ENCODE results near the gene RWDD4. TPM values are rescaled to one million over a fixed set of nuclear protein-coding genes. Genes with fewer than 3 reads are reported as not detected.
"Not testable (repeated sequence)": the region's sequence is repeated elsewhere in the genome, so short reads cannot be mapped to it uniquely, and the experiment has no call there.

Gene RWDD4
- polyA plus RNA-seq, 2 of the 4 experiments (the other 2 are of a cell fraction) = 18.7 to 20.4 TPM

- CTCF ChIA-PET = no interaction called here
- H3K4me1 ChIP-seq = 0 out of 3 replicates have a peak, but pooled peaks cover 3% of the 10 kb centered on the region
- TF ChIP-seq NR3C1 (IDR thresholded peaks at IDR 0.05) (no peak), REST (IDR thresholded peaks at IDR 0.05) (no peak)
- FAIRE-seq (no peak), DNase-seq (ENCODE audit: low read depth in 1 of 2, low spot score in 1 of 2) (no peak), ATAC-seq (no peak)
- H3K4me3 ChIP-seq = no peak overlapping the region
- H3K9me3 ChIP-seq = no peaks in the 10 kb centered on the region
- POLR2A ChIA-PET = no interaction called here
- WGBS (ENCODE audit: missing lambda C conversion rate) = 75% methylated on average over 11 of the region's 11 CpGs
- H3K4me2 ChIP-seq = no peak overlapping the region
- H3K27ac ChIP-seq = no peak overlapping the region
Observed at GRCh38 chr4:183631577-183632198, 27.3 kb downstream of the RWDD4 start.

GRCh38 chr4:183627979-183628588, 30.9 kb downstream of the RWDD4 start:
- ChIA-PET POLR2A (no interaction called here), CTCF (interaction anchor here (1.0 to 1.4 kb wide), 2 partner anchors 18 to 90 kb away, joined by 3 read pairs; no protein-coding TSS in a partner anchor)
- 72% methylated on average over 7 of the region's 12 CpGs for WGBS (ENCODE audit: missing lambda C conversion rate)
- FAIRE-seq (no peak), DNase-seq (ENCODE audit: low read depth in 1 of 2, low spot score in 1 of 2) (no peak), ATAC-seq (no peak)
- Histone ChIP-seq H3K4me2 (no peak overlapping the region), H3K4me3 (no peak overlapping the region), H3K4me1 (no peaks in the 10 kb centered on the region), H3K27ac (no peak overlapping the region), H3K9me3 (no peaks in the 10 kb centered on the region)
- TF ChIP-seq FOXS1 (CRISPR knock-in tag; IDR thresholded peaks at IDR 0.05) = no peak
- TF ChIP-seq BHLHE40 (IDR thresholded peaks at IDR 0.05; ENCODE audit: low read depth, low read length) = no peak

- DNase-seq (ENCODE audit: low read depth in 1 of 2, low spot score in 1 of 2); H3K9me3 ChIP-seq; H3K4me2 ChIP-seq; H3K4me3 ChIP-seq; ATAC-seq; FAIRE-seq; H3K4me1 ChIP-seq; H3K27ac ChIP-seq; POLR2A ChIA-PET: not testable (repeated sequence)
- CTCF ChIA-PET = interaction anchor here (1.0 to 2.0 kb wide), 3 partner anchors 11 to 89 kb away, joined by 3 to 4 read pairs (median 3); no protein-coding TSS in a partner anchor
- 75% methylated on average over 5 of the region's 5 CpGs for WGBS (ENCODE audit: missing lambda C conversion rate)
Observed at GRCh38 chr4:183627286-183627685, 31.7 kb downstream of the RWDD4 start.

GRCh38 chr4:183626168-183626567, 32.8 kb downstream of the RWDD4 start:
- POLR2A ChIA-PET = no interaction called here

More at GRCh38 chr4:183626168-183626567, 32.8 kb downstream of the RWDD4 start:
- no peak for FAIRE-seq
- Histone ChIP-seq H3K27ac (no peak overlapping the region), H3K4me1 (no peaks in the 10 kb centered on the region), H3K9me3 (no peaks in the 10 kb centered on the region), H3K4me3 (no peak overlapping the region), H3K4me2 (no peak overlapping the region)
- CTCF ChIA-PET = interaction anchor here (1.4 to 2.0 kb wide), 2 partner anchors 10 kb away, joined by 4 read pairs; no protein-coding TSS in a partner anchor
- DNase-seq (ENCODE audit: low read depth in 1 of 2, low spot score in 1 of 2) = no peak
- TF ChIP-seq ESRRA (IDR thresholded peaks at IDR 0.05; ENCODE audit: borderline replicate concordance, low read length) (no peak), MAZ (IDR thresholded peaks at IDR 0.05; ENCODE audit: borderline replicate concordance, low read depth, low read length) (no peak), ELK1 (IDR thresholded peaks at IDR 0.05; ENCODE audit: low read depth, low read length) (no peak), RNF2 (IDR thresholded peaks at IDR 0.05; ENCODE audit: borderline replicate concordance, low read depth) (no peak), ZC3H11A (IDR thresholded peaks at IDR 0.05) (no peak), NR3C1 (IDR thresholded peaks at IDR 0.05) (no peak), CHD2 (IDR thresholded peaks at IDR 0.05; ENCODE audit: low read length, partially characterized antibody) (no peak), EP300 (IDR thresholded peaks at IDR 0.05) (no peak), PHF8 (IDR thresholded peaks at IDR 0.05; ENCODE audit: borderline replicate concordance, low read depth) (no peak), HES2 (IDR thresholded peaks at IDR 0.05) (no peak), MAX (IDR thresholded peaks at IDR 0.05) (no peak), ZSCAN20 (CRISPR knock-in tag; IDR thresholded peaks at IDR 0.05) (no peak), TP53 (CRISPR knock-in tag; IDR thresholded peaks at IDR 0.05) (no peak), ZNF302 (CRISPR knock-in tag; IDR thresholded peaks at IDR 0.05) (no peak), PBX3 (IDR thresholded peaks at IDR 0.05) (no peak), HOXB13 (CRISPR knock-in tag; IDR thresholded peaks at IDR 0.05; ENCODE audit: low read depth) (no peak)
- no peak for ATAC-seq
- WGBS (ENCODE audit: missing lambda C conversion rate) = 81% methylated on average over 6 of the region's 6 CpGs
